GM21423 (cell line): ENCODE results near the gene RPL22.

Source experiments
- ATAC-seq: cut with Tn5 transposase; IDR thresholded peaks from one replicate; pipeline ENCODE4 v1.9.1; 2021; ENCODE audit warnings: mild to moderate bottlenecking, moderate library complexity; ENCODE audit not compliant: unreplicated experiment

RPL22 gene

DNA sequence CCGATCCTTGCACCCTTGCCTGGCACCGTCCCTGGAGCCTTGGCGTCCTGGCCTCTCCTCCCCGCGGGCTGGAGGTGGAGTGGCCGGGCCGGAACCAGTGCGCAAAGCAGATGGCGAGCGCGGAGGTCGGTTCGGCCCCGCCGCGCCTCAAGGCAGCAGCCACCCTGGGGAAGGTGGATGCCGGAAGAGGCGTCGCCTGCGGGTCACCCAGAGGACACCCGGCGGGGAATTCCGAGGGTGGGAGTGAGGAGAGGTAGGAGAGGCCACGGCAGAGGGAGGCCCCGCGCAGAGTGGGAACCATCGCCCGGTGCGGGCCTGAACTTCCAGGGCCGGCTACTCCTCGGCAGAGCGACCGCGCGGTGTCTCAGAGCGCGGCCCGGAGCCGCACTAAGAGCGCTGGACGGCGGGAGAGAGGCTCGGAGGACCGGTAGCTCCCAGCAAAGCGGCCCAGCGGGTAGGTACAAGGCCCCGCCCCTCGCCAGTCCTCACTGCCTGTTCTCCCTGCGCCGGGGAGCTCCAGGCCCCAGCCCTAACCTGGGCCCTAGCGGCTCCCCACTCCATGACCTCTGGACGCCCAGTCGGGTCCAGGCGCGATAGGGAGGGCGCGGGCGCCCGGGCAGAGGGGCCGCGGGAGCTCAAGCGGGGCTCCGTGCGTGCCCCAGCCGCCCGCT is 6.6 kb upstream of the RPL22 start, which contains the start of gene RNF207:
TSS of gene RNF207 (plus strand) at position 271 of the 671 bp plus-strand sequence. CDS start 417 bp downstream, outside the sequence.
- peak; percentile 54 for ATAC-seq

DNA sequence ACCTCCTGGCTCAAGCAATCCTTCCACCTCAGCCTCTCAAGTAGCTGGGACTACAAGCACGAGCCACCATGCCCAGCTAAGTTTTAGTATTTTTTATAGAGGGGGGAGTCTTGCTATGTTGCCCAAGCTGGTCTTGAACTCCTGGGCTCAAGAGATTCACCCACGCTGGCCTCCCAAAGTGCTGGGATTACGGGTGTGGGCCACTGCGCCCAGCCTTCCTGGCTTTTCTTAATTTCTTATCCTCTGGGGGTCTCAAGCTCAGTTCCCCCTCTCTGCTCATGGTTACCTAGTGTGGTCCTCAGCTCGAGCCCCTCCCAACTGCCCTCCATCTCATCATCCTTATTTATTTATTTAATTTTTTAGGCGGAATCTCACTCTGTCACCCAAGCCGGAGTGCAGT is 2.9 kb upstream of the RPL22 start:
- ATAC-seq, result no peak

- no peak for ATAC-seq
Measured at GRCh38 chr1:6200188-6200809, 904 bp upstream of the RPL22 start.

DNA sequence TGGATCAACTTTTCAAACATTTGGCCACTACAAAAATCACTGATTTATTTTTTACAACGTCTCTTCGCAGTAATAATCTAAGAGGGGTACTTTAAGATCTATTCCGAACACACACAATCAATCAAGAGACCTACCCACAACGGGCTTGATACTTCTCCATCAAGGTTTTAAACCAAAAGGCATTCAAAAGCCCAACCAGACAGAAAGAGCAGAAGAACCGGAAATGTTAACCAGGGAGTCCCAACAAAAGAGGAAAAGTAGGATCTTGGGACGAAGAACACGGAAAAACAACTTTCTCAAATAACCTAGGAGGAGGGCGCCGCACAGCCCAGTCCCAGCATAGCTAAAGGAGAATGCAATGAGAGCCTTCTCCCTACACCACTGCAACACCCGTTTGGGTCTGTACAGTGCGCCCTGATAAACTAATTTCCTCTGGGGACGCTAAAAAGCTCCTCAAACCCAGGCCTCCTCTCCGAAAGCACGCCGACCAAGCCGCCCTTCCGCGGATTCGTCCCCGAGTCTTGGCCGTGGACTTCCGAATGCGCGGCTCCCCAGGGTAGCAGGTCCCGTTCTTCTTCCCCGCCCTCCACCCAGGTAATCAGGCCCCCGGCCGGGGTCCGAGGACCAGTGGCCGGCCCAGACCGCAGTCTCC is 623 bp downstream of the RPL22 start:
- peak; percentile 19 for ATAC-seq

GRCh38 chr1:6197746-6198427 is 1.5 kb downstream of the RPL22 start:
- ATAC-seq, result no peak

GRCh38 chr1:6191968-6192367 is 7.4 kb downstream of the RPL22 start:
- ATAC-seq, result no peak

- ATAC-seq, result no peak
Measured at GRCh38 chr1:6188466-6188865, 10.9 kb downstream of the RPL22 start.

- no peak for ATAC-seq
Measured at GRCh38 chr1:6185635-6186382, 13.6 kb downstream of the RPL22 start.

- no peak for ATAC-seq
Measured at GRCh38 chr1:6185151-6185550, 14.2 kb downstream of the RPL22 start.

DNA sequence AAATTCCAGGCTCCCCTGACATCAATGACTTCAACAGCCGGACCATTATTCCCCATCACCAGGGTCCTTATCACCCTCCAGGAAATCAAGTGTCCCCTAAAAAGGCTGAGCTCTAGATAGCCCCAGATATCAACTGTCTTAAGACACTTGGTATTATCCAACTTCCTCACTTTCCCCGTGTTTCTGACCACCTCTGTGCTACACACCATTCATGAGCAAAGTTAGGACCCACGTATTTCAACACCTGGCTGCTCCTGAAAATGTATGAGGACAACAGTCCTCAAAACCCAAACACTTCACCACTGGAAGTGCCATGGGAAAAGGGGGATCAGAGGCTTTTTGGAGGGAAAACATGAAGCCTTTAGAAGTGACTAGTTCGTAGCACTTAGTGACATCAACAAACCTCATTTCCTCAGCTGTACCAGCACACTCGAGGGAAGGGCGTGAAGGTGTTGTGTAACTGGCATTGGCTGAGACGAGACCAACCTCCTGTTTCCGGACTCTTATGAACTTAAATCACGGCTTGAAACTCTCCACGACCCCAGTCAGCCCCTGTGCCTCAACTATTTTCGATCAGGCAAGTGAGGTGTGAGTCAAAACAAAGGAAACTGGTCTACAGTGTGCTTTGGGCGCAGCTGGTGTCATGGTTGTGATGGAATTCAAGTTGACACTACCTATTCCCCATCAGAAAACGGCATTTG is 15.2 kb downstream of the RPL22 start:
- no peak for ATAC-seq

DNA sequence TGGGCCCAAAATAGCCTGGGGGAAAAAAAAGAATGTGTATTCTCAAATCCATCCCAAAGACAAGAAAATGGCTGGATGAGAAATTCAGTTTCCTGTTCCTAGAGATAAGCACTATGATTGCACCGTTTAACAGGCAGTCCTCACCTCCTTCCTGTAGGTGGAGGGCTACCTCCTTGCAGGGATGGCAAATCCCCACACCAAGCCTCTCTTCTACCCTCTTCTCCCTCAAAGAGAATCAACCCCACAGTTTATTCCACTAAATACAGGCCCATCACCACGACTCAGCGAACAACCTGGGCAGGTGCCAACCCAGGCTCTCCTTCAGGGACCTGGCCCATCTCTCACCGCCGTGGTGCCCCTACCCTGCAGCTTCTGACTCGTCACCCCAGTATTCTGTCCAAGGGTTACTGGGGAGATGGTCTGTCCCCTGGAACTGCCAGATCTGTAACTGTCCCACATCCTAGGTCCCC is 15.8 kb downstream of the RPL22 start:
- no peak for ATAC-seq

DNA sequence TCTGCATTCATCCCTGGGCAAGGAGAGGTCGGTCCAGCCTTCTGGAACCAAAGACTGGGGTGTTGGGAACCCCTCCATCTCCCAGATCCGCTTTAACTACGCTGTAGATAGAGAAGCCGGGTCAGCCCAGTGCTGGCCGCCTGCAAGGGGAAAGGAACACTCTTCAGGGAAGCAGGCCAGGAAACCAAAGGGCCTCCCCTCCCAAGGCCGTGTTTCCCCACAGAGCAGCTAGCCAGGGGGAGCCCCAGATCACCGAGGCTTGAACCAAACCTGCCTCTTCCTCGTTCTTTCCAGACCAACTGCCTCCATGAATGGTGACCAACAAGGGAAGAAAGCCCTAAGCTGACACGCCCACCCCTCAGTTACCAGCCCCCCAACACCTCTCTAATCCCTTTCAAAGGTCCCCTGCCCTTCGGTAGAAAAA is 18.0 kb downstream of the RPL22 start:
- ATAC-seq, result no peak

- no peak for ATAC-seq
Measured at GRCh38 chr1:6180707-6181311, 18.6 kb downstream of the RPL22 start.

DNA sequence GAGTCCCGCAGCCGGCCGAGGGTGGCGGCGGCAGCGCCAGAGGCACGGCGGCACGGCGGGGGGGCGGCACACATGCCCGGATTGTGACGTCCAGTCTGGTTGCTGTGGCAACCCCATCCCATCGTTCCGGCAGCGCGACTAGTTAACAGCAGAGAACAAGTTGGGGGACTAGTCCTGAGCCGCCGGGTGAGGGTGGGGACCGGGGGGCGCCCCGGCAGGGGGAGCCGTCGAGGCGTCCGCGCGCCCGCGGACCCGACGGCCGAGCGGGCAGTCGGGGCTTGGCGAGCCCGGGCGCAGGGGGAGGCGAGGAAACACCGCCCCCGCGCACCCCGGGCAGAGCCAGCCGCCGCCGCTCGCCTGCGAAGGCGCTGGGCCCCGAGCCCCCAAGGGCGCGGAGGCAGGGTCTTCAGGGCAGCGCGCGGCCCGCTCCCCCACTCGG is 19.1 kb downstream of the RPL22 start, which contains the start of gene CHD5:
TSS of gene CHD5 (minus strand) at position 54 of the 439 bp plus-strand sequence. CDS start 298 bp downstream, outside the sequence.
- ATAC-seq, result no peak

DNA sequence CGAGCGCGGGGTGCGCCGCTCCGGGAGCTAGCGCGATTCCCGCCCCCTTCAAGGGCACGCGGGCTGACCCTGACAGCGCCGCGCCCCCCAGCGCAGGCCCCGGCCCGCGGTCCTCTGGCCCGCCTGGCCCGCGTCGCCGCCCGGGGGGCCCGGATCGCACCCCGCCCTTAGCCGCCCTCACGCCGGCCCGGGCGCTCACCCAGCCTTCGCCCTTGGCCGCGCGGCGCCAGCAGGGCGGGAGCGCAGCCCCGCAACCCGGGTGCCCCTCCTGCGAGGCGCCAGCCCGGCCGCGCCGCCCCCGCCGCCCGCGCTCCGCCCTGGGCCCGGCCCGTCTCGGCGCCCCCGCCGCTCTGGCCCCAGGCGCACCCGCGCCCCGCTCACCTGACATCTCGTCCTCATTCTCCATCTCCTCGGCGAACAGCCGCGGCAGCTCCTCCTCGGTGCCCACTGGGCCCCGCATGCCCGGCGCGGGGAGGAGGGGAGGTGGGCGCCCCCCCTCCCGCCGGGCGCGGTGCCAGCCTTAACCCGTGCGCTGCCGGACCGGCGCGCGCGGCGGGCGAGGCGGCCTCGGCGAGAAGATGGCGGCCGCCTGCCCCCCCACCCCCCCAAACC is 19.7 kb downstream of the RPL22 start:
- no peak for ATAC-seq

- no peak for ATAC-seq
Measured at GRCh38 chr1:6178751-6179563, 20.4 kb downstream of the RPL22 start.

- no peak for ATAC-seq
Measured at GRCh38 chr1:6177681-6178380, 21.6 kb downstream of the RPL22 start.

- no peak for ATAC-seq
Measured at GRCh38 chr1:6176779-6177178, 22.6 kb downstream of the RPL22 start.
